Activated CD8-positive, alpha-beta T cell treated with anti-CD3 and anti-CD28 coated beads, Interleukin-2, amount 10 ng/mL, durations not matched to agents 7 days and 5 days (primary cell): ENCODE data around the gene TSPEAR. TPM values are rescaled to one million over a fixed set of nuclear protein-coding genes. Genes with fewer than 3 reads are reported as not detected.
"Not testable (repeated sequence)": the region's sequence is repeated elsewhere in the genome, so short reads cannot be mapped to it uniquely, and the experiment has no call there.

Experiments used
- ATAC-seq: fragments of 150-1000 bp; cut with Tn5 transposase; one replicate; pipeline ENCODE4 v1.10.0; 2021; ENCODE audit warnings: moderate library complexity
- CTCF ChIA-PET: fragments of 350-600 bp; sonication (Branson Sonifier 250); formaldehyde crosslinking; loops from one replicate; lab custom pipeline; 2021; ENCODE audit warnings: antibody characterized with exemption; lab: Charles Lee
- POLR2A ChIA-PET: fragments of 350-600 bp; sonication (Branson Sonifier 250); formaldehyde crosslinking; loops from one replicate; lab custom pipeline; 2021; ENCODE audit warnings: antibody characterized with exemption; lab: Charles Lee
- DNase-seq: peaks from one replicate; pipeline ENCODE4 v3.0.0-alpha.2; 2020
- H3K27ac Mint-ChIP-seq: one replicate; pipeline ENCODE4 v1.8.0; 2021; ENCODE audit warnings: mild to moderate bottlenecking, mixed read lengths
- H3K27me3 Mint-ChIP-seq: one replicate; pipeline ENCODE4 v1.8.0; 2021; ENCODE audit warnings: low read depth, mixed read lengths
- H3K36me3 Mint-ChIP-seq: one replicate; pipeline ENCODE4 v1.8.0; 2021; ENCODE audit warnings: low read depth, mixed read lengths
- H3K4me1 Mint-ChIP-seq: one replicate; pipeline ENCODE4 v1.8.0; 2021; ENCODE audit warnings: low read depth, mixed read lengths
- H3K4me3 Mint-ChIP-seq: one replicate; pipeline ENCODE4 v1.8.0; 2021; ENCODE audit warnings: mild to moderate bottlenecking, mixed read lengths
- H3K9me3 Mint-ChIP-seq: one replicate; pipeline ENCODE4 v1.8.0; 2022; ENCODE audit warnings: mixed read lengths; ENCODE audit not compliant: insufficient read depth
- total RNA-seq, 2 experiments: library from RNA; stranded (reverse); gene quantifications; one replicate each; pipeline ENCODE4 v1.2.3, GENCODE V29; 2021

The TSPEAR gene
- total RNA-seq, 2 experiments from 2014 or later = not detected

- no peak overlapping the region for H3K27ac Mint-ChIP-seq
- no peaks in the 10 kb centered on the region for H3K9me3 Mint-ChIP-seq
- peaks cover 12% of the 10 kb centered on the region for H3K4me1 Mint-ChIP-seq
- DNase-seq (no peak), ATAC-seq (no peak)
- ChIA-PET POLR2A (no interaction called here), CTCF (no interaction called here)
- peaks cover 2% of the 10 kb centered on the region for H3K27me3 Mint-ChIP-seq
- no peak overlapping the region for H3K4me3 Mint-ChIP-seq
- no peaks in the 10 kb centered on the region for H3K36me3 Mint-ChIP-seq
Measured at GRCh38 chr21:44483288-44484237, 227.8 kb downstream of the TSPEAR start.

GRCh38 chr21:44482581-44483287, 228.6 kb downstream of the TSPEAR start:
- no peaks in the 10 kb centered on the region for H3K9me3 Mint-ChIP-seq
- DNase-seq = no peak
- ChIA-PET POLR2A (no interaction called here), CTCF (interaction anchor here (0.6 to 2.0 kb wide), 2 partner anchors 8 to 311 kb away, joined by 3 to 7 read pairs; no protein-coding TSS in a partner anchor)
- H3K4me3 Mint-ChIP-seq = no peak overlapping the region
- ATAC-seq = no peak
- peaks cover 2% of the 10 kb centered on the region for H3K27me3 Mint-ChIP-seq
- H3K4me1 Mint-ChIP-seq = peaks cover 12% of the 10 kb centered on the region
- H3K27ac Mint-ChIP-seq = no peak overlapping the region
- no peaks in the 10 kb centered on the region for H3K36me3 Mint-ChIP-seq

GRCh38 chr21:44480200-44481053, 230.9 kb downstream of the TSPEAR start:
- no peak for ATAC-seq
- DNase-seq = no peak
- Mint-ChIP-seq H3K9me3 (no peaks in the 10 kb centered on the region), H3K36me3 (no peaks in the 10 kb centered on the region), H3K4me1 (peaks cover 7% of the 10 kb centered on the region), H3K27ac (no peak overlapping the region), H3K27me3 (peaks cover 2% of the 10 kb centered on the region), H3K4me3 (no peak overlapping the region)
- ChIA-PET POLR2A (no interaction called here), CTCF (interaction anchor here (1.0 to 2.0 kb wide), 7 partner anchors 10 to 848 kb away, joined by 3 to 7 read pairs (median 4); partner anchors contain the start of genes LRRC3 and TRPM2)

GRCh38 chr21:44479556-44480199, 231.7 kb downstream of the TSPEAR start:
- not testable (repeated sequence) for H3K27ac Mint-ChIP-seq, H3K4me1 Mint-ChIP-seq, H3K4me3 Mint-ChIP-seq

GRCh38 chr21:44478801-44479167, 232.6 kb downstream of the TSPEAR start:
- Mint-ChIP-seq H3K27me3 (no peaks in the 10 kb centered on the region), H3K36me3 (no peaks in the 10 kb centered on the region), H3K4me1 (peaks cover 2% of the 10 kb centered on the region), H3K4me3 (no peak overlapping the region), H3K9me3 (no peaks in the 10 kb centered on the region), H3K27ac (no peak overlapping the region)
- DNase-seq (no peak), ATAC-seq (no peak)
- POLR2A ChIA-PET = no interaction called here
- CTCF ChIA-PET = interaction anchor here (1.2 kb wide), 1 partner anchor 32 kb away, joined by 4 read pairs; no protein-coding TSS in a partner anchor

More at GRCh38 chr21:44479556-44480199, 231.7 kb downstream of the TSPEAR start:
- H3K36me3 Mint-ChIP-seq, POLR2A ChIA-PET, ATAC-seq, H3K27me3 Mint-ChIP-seq, H3K9me3 Mint-ChIP-seq: not testable (repeated sequence)
- CTCF ChIA-PET = interaction anchor here (1.0 to 1.4 kb wide), 5 partner anchors 10 to 849 kb away, joined by 3 to 4 read pairs (median 3); partner anchors contain the start of genes LRRC3 and TRPM2
- peak; percentile 59 for DNase-seq

GRCh38 chr21:44478124-44478800, 233.1 kb downstream of the TSPEAR start:
- Mint-ChIP-seq H3K27ac (no peak overlapping the region), H3K4me1 (peaks cover 2% of the 10 kb centered on the region), H3K4me3 (no peak overlapping the region), H3K27me3 (no peaks in the 10 kb centered on the region), H3K9me3 (no peaks in the 10 kb centered on the region), H3K36me3 (no peaks in the 10 kb centered on the region)
- CTCF ChIA-PET = interaction anchor here (0.6 to 1.2 kb wide), 2 partner anchors 33 to 464 kb away, joined by 3 to 4 read pairs; no protein-coding TSS in a partner anchor
- DNase-seq (no peak), ATAC-seq (no peak)
- POLR2A ChIA-PET = no interaction called here

- CTCF ChIA-PET = interaction anchor here (0.6 to 1.2 kb wide), 2 partner anchors 33 to 464 kb away, joined by 3 to 4 read pairs; no protein-coding TSS in a partner anchor
- H3K9me3 Mint-ChIP-seq = no peaks in the 10 kb centered on the region
- no peak for DNase-seq
- ATAC-seq = no peak
- H3K4me3 Mint-ChIP-seq = no peak overlapping the region
- no peaks in the 10 kb centered on the region for H3K36me3 Mint-ChIP-seq
- no peaks in the 10 kb centered on the region for H3K27me3 Mint-ChIP-seq
- POLR2A ChIA-PET = no interaction called here
- peaks cover 2% of the 10 kb centered on the region for H3K4me1 Mint-ChIP-seq
- H3K27ac Mint-ChIP-seq = no peak overlapping the region
Measured at GRCh38 chr21:44477712-44478111, 233.7 kb downstream of the TSPEAR start.

- Mint-ChIP-seq H3K27ac (no peak overlapping the region), H3K36me3 (no peaks in the 10 kb centered on the region), H3K9me3 (no peaks in the 10 kb centered on the region), H3K27me3 (peaks cover 1% of the 10 kb centered on the region), H3K4me3 (no peak overlapping the region), H3K4me1 (peaks cover 2% of the 10 kb centered on the region)
- CTCF ChIA-PET = no interaction called here
- DNase-seq = no peak
- POLR2A ChIA-PET = no interaction called here
- no peak for ATAC-seq
Measured at GRCh38 chr21:44477131-44477530, 234.2 kb downstream of the TSPEAR start.

GRCh38 chr21:44475266-44475845, 236.0 kb downstream of the TSPEAR start:
- no peak overlapping the region for H3K27ac Mint-ChIP-seq
- H3K4me1 Mint-ChIP-seq = peaks cover 2% of the 10 kb centered on the region
- H3K27me3 Mint-ChIP-seq = peaks cover 3% of the 10 kb centered on the region
- H3K4me3 Mint-ChIP-seq = no peak overlapping the region
- no peaks in the 10 kb centered on the region for H3K9me3 Mint-ChIP-seq
- ChIA-PET CTCF (no interaction called here), POLR2A (no interaction called here)
- DNase-seq = no peak
- no peaks in the 10 kb centered on the region for H3K36me3 Mint-ChIP-seq
- no peak for ATAC-seq

- ATAC-seq (no peak), DNase-seq (no peak)
- no peaks in the 10 kb centered on the region for H3K4me1 Mint-ChIP-seq
- CTCF ChIA-PET = interaction anchor here (0.6 kb wide), 1 partner anchor 140 kb away, joined by 4 read pairs; no protein-coding TSS in a partner anchor
- no peak overlapping the region for H3K27ac Mint-ChIP-seq
- no peaks in the 10 kb centered on the region for H3K36me3 Mint-ChIP-seq
- H3K4me3 Mint-ChIP-seq = no peak overlapping the region
- POLR2A ChIA-PET = no interaction called here
- H3K27me3 Mint-ChIP-seq = peaks cover 6% of the 10 kb centered on the region
- no peaks in the 10 kb centered on the region for H3K9me3 Mint-ChIP-seq
Measured at GRCh38 chr21:44473915-44474555, 237.3 kb downstream of the TSPEAR start.
